ENCODE measurements around the gene NAA80. TPM values are rescaled to one million over a fixed set of nuclear protein-coding genes. Genes with fewer than 3 reads are reported as not detected.

The NAA80 gene
- total RNA-seq, 1 experiment from 2014 or later = 6.0 TPM

DNA sequence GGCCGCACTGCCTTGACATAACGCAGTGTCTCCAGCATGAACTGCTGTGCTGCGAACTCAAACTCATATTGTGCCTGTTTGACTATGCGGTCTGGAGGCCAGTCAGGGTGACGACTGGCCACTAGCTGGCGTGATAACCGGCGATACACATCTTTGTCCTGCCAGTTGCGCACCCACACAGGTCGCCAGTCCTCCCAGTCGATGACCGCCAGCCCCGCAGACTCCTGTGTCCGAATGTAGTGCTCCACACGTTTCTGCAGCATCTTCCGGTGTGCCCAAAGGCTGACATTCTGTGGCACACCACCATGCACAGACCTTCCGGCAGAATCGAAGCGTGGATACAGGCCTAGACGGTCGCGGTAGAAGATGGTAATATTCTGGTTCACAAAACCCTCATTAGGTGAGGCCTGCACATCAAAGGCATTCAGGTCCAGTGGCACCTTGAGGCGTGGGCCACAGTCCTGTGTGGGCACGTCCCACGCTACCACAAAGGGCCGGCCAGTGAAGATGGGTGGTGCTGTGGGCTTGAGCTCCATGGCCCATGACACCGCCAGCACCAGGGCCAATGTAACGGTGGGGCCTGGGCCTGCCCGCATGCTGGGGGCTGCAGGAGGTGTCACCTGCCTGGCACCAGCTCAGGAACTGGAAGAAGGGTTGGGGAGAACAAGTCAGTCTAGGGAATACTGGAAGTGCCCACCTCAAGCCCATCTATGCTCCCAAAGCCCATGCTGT lies 20.9 kb upstream of the NAA80 start:
- H2BK12ac ChIP-seq (ENCODE audit: insufficient read length, low read depth, low read length) = no peak overlapping the region
- H3K27ac Mint-ChIP-seq = peak overlapping the region in 2 of 3 experiments; percentile 92 to 93; a peak in 3 of 7 replicates
- no peak overlapping the region for H4K91ac ChIP-seq (ENCODE audit: insufficient read length, low read depth, low read length)
- H2AK5ac ChIP-seq (ENCODE audit: insufficient read length, low read length) = no peak overlapping the region
- H3K36me3 Mint-ChIP-seq (ENCODE audit: insufficient read depth in 1 of 3, low read depth in 3 of 3) = peaks cover 42 to 59% (median 46%) of the 10 kb centered on the region in 3 experiments
- TF ChIP-seq, protein P1, sequence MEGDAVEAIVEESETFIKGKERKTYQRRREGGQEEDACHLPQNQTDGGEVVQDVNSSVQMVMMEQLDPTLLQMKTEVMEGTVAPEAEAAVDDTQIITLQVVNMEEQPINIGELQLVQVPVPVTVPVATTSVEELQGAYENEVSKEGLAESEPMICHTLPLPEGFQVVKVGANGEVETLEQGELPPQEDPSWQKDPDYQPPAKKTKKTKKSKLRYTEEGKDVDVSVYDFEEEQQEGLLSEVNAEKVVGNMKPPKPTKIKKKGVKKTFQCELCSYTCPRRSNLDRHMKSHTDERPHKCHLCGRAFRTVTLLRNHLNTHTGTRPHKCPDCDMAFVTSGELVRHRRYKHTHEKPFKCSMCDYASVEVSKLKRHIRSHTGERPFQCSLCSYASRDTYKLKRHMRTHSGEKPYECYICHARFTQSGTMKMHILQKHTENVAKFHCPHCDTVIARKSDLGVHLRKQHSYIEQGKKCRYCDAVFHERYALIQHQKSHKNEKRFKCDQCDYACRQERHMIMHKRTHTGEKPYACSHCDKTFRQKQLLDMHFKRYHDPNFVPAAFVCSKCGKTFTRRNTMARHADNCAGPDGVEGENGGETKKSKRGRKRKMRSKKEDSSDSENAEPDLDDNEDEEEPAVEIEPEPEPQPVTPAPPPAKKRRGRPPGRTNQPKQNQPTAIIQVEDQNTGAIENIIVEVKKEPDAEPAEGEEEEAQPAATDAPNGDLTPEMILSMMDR (conservative IDR thresholded peaks at IDR 0.05) = no peak
- H4K20me1 ChIP-seq (ENCODE audit: control insufficient read depth, insufficient read depth, insufficient read length) = no peaks in the 10 kb centered on the region
- H3K9ac ChIP-seq (ENCODE audit: extremely low read depth, insufficient read length, low read length) = peak overlapping the region; percentile 72
- H3K4me1 Mint-ChIP-seq = peaks cover 27 to 42% of the 10 kb centered on the region in 2 experiments
- H3K9me3 Mint-ChIP-seq = no peaks in the 10 kb centered on the region
- H3K23me2 ChIP-seq (ENCODE audit: insufficient read length, low read depth, low read length, poor library complexity, severe bottlenecking) = peaks cover 15% of the 10 kb centered on the region
- H3T11ph ChIP-seq (ENCODE audit: low read length) = no peak overlapping the region
- no peak overlapping the region for H3K4ac ChIP-seq (ENCODE audit: low read depth, low read length)
- H3K79me1 ChIP-seq (ENCODE audit: insufficient read depth, low read depth, low read length, poor library complexity, severe bottlenecking) = no peaks in the 10 kb centered on the region
- H3K27me3 ChIP-seq (ENCODE audit: insufficient read depth, low read length) = no peaks in the 10 kb centered on the region
- H3K9me3 ChIP-seq (ENCODE audit: control insufficient read depth, low read depth, low read length) = no peaks in the 10 kb centered on the region
- H3K4me1 ChIP-seq (ENCODE audit: insufficient read depth, low read length) = peaks cover 6% of the 10 kb centered on the region; the same call in 1 of the 2 replicates
- no peak overlapping the region for H4K5ac ChIP-seq (ENCODE audit: insufficient read length, low read depth, low read length)
- H3K4me2 ChIP-seq (ENCODE audit: insufficient read depth, insufficient read length, low read length) = peak overlapping the region; percentile 83
- no peak overlapping the region for H4K8ac ChIP-seq (replicated peaks; ENCODE audit: insufficient read length, low read depth, low read length)
- no peak overlapping the region for H3K14ac ChIP-seq (ENCODE audit: insufficient read depth, low read length)
- no peaks in the 10 kb centered on the region for H3K27me3 Mint-ChIP-seq (ENCODE audit: low read depth)
- no peak overlapping the region for H3K27ac ChIP-seq (ENCODE audit: insufficient read length, low read depth, low read length)
- WGBS (ENCODE audit: extremely low coverage, insufficient read length, low lambda C conversion rate) = no CpG with 5 or more reads among the region's 29 CpGs
- H3K79me2 ChIP-seq (ENCODE audit: insufficient read depth, low read length) = peaks cover 5% of the 10 kb centered on the region; the same call in 1 of the 2 replicates
- no peak overlapping the region for H2BK5ac ChIP-seq (ENCODE audit: insufficient read length, low read length)
- H3K23ac ChIP-seq (ENCODE audit: insufficient read length, low read depth, low read length) = no peak overlapping the region
- H2BK15ac ChIP-seq (ENCODE audit: low read depth, low read length) = no peak overlapping the region
- no peak overlapping the region for H3K18ac ChIP-seq (ENCODE audit: insufficient read length, low read depth, low read length)
- H3K4me3 Mint-ChIP-seq = peak overlapping the region; percentile 85 to 97
- H2BK20ac ChIP-seq (ENCODE audit: low read depth, low read length, poor library complexity, severe bottlenecking) = no peak overlapping the region
- no peak for DNase-seq
- H2AFZ ChIP-seq (ENCODE audit: low read length) = no peak overlapping the region
- no peak overlapping the region for H3K56ac ChIP-seq (ENCODE audit: insufficient read length, low read depth, low read length)
- no peak overlapping the region for H2BK120ac ChIP-seq (ENCODE audit: low read depth, low read length, poor library complexity, severe bottlenecking)

Measured in H9 (cell line).